ENCODE data around the gene USP35. TPM values are rescaled to one million over a fixed set of nuclear protein-coding genes. Genes with fewer than 3 reads are reported as not detected.

USP35 gene
- total and polyA plus RNA-seq, 12 donors: 3.6 to 7.3 (median 5.2) TPM

DNA sequence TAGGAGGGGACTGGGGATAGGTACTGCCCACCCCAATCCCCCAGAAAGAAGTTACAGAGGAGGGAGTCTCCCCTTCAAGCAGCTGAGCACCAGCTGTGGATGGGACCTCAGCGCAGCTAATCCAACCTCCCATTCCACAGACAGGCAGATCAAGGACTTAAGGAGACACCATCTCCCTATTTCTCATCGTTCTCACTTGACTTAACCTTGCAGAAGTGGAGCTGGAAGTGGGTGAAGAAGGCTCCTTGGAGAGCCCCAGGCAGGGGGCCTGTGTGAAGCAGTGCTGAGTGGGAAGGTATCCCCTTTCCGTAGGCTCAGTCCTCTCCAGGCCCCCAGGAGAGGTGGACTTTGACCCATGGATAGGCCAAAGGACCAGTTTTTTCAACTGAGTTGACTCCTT is 27.3 kb downstream of the USP35 start:
- ATAC-seq: no peak
- H3K4me3 ChIP-seq: no peak overlapping the region
- TF ChIP-seq, protein P1, sequence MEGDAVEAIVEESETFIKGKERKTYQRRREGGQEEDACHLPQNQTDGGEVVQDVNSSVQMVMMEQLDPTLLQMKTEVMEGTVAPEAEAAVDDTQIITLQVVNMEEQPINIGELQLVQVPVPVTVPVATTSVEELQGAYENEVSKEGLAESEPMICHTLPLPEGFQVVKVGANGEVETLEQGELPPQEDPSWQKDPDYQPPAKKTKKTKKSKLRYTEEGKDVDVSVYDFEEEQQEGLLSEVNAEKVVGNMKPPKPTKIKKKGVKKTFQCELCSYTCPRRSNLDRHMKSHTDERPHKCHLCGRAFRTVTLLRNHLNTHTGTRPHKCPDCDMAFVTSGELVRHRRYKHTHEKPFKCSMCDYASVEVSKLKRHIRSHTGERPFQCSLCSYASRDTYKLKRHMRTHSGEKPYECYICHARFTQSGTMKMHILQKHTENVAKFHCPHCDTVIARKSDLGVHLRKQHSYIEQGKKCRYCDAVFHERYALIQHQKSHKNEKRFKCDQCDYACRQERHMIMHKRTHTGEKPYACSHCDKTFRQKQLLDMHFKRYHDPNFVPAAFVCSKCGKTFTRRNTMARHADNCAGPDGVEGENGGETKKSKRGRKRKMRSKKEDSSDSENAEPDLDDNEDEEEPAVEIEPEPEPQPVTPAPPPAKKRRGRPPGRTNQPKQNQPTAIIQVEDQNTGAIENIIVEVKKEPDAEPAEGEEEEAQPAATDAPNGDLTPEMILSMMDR (IDR thresholded peaks at IDR 0.05): no peak
- peaks cover 0 to 10% (median 0%) of the 10 kb centered on the region in 9 donors for H3K4me1 ChIP-seq
- no peaks in the 10 kb centered on the region for H3K9me3 ChIP-seq
- intact Hi-C loops (cut with DNase I): no loop called here
- no peaks in the 10 kb centered on the region for H3K27me3 ChIP-seq
- 87 to 94% methylated on average over 3 of the region's 3 CpGs for WGBS, 2 donors
- no peak for DNase-seq
- H3K27ac ChIP-seq: no peak overlapping the region
- H3K36me3 ChIP-seq: peaks cover 0 to 82% (median 42%) of the 10 kb centered on the region in 9 donors

DNA sequence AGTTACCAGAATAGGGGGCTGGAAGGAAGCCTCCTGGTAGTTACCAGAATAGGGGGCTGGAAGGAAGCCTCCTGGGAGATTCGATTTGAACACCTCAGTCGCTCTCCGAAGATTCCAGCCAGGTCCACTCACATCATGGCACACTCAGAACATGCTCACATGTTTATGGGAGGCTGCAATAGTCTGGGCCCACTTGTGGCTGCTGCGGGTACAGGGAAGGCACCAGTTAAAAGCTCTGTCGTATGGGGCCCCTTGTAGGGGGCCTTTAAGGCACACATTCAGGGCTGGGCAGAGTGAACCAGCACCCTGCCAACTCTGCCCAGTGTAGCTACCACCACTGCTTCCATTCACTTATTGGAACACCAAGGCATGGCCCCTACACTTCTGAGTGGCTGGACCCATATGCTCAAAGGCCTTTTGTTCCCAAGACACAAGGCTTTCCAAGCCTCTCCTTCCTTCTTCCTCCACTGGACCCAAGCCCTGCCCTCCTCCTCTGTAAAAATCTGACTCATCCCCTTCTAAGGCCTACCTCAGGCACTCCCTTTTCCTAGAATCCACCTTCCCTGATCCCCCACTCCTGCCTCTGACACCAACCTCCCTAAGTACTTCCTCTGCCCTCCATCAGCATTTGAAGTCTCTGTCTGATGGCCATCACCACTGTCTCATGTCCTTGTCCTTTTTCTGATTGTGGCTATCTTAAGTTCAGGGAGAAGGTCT is 28.0 kb downstream of the USP35 start:
- intact Hi-C loops (cut with DNase I): no loop called here
- DNase-seq (no peak), ATAC-seq (no peak)
- no peak overlapping the region for H3K4me3 ChIP-seq
- TF ChIP-seq, protein P1 (IDR thresholded peaks at IDR 0.05): no peak
- H3K27me3 ChIP-seq: no peaks in the 10 kb centered on the region
- H3K36me3 ChIP-seq: peaks cover 0 to 82% (median 42%) of the 10 kb centered on the region in 9 donors
- peaks cover 0 to 10% (median 0%) of the 10 kb centered on the region in 9 donors for H3K4me1 ChIP-seq
- H3K27ac ChIP-seq: no peak overlapping the region
- H3K9me3 ChIP-seq: no peaks in the 10 kb centered on the region
- 94 to 95% methylated on average over 5 of the region's 5 CpGs for WGBS, 2 donors

DNA sequence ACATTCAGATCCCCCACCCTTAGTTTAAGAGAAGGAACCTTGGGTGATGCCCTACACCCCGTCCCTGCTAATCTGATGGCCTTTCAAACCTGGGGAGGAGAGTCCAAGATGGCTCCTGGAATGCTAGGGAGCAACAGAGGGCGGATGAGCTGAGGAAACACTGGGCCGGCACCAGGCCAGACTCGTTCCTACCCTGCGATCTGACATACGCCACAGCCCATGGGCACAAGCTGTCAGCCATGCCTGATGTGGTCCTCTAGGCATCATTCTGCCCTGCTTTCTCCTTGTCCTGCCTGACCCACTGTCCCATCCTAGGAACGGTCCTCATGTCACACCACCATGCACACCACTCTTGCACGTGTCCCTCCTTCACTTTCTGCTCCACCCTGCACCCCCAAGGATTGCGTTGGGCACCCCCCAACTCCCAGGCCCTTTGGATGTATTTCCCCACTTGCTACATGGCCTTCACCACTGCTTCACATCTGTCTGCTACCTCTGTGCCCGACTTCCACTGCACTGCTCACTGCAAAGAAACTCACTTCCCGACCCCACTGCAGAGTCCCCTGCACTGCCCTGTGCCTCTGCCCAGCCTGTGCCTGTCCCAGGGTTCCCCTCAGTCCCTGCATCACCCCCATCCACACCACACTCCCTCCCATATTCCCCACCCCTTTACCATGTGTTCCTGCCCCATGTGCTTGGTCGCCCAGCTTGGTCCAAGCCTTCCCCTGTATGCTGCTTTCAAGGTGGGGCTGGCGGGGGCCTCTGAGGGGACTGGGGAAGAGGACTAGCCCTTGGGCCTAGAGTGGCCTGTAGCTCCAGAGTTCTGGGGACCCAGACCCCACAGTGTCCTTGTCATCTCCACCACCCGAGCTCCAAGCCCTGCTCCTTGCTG is 29.2 kb downstream of the USP35 start:
- intact Hi-C loops (cut with DNase I): no loop called here
- DNase-seq (no peak), ATAC-seq (no peak)
- Histone ChIP-seq H3K4me3 (no peak overlapping the region), H3K27ac (no peak overlapping the region), H3K36me3 (peaks cover 0 to 94% (median 42%) of the 10 kb centered on the region in 9 donors), H3K27me3 (no peaks in the 10 kb centered on the region), H3K4me1 (peaks cover 0 to 3% (median 0%) of the 10 kb centered on the region in 9 donors), H3K9me3 (no peaks in the 10 kb centered on the region)
- 97 to 99% methylated on average over 14 of the region's 14 CpGs for WGBS, 2 donors
- TF ChIP-seq, protein P1 (IDR thresholded peaks at IDR 0.05): no peak

DNA sequence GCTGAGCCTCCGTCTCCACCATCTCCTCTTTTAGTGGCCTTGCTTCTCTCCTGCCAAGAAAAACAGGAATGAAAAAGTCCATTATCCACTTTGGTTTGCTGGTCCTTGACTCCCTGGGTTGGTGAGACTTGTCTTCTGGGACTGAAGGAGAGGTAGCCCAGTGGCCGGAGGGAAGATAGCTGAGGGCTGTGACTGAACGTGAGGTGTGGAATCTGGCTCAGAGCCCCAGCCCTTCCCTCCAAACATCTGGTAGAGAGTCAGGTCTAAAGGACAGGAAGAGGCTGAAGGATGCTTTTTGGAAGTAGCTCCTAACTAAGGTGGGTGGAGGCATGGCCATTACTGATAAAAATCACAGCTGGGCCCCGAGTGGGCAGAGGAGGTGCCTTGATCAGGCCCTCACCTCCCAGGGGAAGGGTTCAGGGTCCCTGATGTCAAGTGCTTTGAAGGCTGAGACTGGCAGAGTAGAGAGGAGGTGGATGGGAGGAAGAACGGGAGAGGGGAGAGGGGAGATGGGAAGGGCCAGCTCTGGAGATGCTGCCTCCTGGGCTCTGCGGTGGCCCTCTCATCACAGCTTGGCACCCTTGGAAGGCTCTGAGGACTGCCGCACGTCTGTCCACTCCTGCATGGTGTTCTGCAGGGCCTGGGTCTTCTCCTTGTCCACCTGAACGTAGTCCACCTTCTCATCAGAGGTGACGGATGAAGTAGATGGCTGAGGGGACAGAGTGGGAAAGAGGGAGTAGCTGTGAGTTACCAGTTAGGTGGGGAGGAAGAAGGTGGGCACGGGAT is 30.2 kb downstream of the USP35 start:
- TF ChIP-seq, protein P1 (IDR thresholded peaks at IDR 0.05): no peak
- WGBS, 2 donors: 84 to 85% methylated on average over 11 of the region's 11 CpGs
- Histone ChIP-seq H3K27me3 (no peaks in the 10 kb centered on the region), H3K4me1 (no peaks in the 10 kb centered on the region), H3K36me3 (peaks cover 0 to 99% (median 47%) of the 10 kb centered on the region in 9 donors), H3K4me3 (no peak overlapping the region), H3K27ac (no peak overlapping the region), H3K9me3 (no peaks in the 10 kb centered on the region)
- DNase-seq: no peak
- intact Hi-C loops (cut with DNase I): no loop called here
- ATAC-seq: no peak

Data from heart right ventricle (tissue), 16 donors.